Suppressor macrophage treated with lipopolysaccharide for 4 hours (primary cell): ENCODE results near the gene CSF1R.
A peak's percentile ranks its signal among the peaks of the same experiment; 100 is the strongest.

ENCODE experiments used
- DNase-seq: peaks from one replicate; pipeline ENCODE4 v3.0.0-alpha.2; 2020

CSF1R gene

DNA sequence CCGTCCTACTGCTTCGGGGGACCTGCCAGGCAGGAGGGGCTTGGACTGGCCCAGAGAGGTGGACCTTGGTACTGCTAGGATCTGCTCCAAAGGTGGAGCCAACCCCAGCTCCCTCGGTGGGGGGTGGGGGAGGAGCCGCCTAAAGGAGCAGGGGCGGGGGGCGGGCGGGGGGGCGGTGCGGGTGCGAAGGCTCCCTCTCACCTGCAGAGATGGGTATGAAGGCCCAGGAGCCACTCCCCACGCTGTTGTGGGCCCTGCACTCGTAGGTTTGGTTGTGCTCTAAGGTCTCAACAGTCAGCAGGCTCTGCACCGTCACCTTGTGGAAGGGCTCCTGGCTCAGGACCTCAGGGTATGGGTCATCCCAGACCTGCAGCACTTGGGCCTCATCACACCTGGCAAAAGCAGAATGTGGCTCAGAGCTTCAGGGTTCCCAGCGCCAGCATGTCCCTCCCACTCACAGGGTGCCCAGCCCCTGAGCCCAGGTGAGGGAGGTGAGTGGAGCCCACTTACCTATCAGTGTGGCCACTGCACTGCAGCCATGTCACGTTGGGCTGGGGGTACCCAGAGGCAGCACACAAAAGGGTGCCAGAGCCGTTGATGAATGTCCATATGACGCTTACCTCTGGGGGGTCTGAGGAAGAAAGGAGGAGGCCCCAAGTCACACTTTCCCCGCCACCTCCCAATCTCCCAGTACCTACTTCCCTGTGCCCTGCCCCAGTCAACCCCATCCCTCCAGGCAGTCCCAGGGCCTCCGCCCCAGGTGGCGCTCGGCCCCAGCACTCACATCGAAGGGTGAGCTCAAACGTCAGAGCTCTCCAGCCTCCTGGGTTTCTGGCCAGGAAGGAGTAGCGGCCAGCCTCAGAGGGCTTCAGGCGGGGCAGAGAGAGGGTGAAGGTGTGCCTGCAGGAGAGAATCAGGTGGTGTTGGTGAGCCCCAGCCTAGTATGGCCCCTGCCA is 16.4 kb downstream of the CSF1R start:
- DNase-seq = no peak

DNA sequence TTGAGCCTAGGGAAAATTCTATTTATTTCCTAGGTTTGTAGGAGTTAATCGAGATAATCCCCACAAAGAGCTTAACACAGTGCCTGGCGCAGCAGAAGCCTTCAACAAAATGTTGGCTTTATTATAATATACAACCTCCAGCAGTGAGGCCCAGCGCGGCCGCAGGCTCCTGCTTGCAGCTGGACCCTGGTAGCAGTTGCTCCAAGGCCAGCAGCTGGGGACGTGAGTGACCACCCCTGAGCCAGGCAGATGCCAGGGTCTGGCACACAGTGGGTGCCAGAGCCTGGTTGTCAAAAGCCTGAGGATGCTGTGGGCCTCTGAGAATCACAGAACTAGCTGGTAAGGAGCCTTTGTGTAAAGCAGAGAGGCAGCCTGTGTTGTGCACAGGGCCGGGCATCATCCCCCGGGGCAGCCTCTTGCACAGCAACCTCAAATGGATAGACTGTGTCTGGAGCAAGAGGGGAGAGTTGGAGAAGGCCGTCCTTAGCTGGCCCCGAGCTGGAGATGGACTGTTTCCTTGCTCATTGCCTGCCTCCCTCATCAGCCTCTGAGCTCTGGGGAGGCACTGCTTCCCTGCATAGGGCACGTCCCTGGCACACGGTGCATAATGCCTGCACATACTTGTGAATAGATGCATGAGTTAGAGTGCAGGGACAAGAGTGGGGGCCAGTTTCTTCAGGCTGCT is 17.3 kb downstream of the CSF1R start:
- no peak for DNase-seq

GRCh38 chr5:150068472-150068871 is 17.9 kb downstream of the CSF1R start:
- no peak for DNase-seq

DNA sequence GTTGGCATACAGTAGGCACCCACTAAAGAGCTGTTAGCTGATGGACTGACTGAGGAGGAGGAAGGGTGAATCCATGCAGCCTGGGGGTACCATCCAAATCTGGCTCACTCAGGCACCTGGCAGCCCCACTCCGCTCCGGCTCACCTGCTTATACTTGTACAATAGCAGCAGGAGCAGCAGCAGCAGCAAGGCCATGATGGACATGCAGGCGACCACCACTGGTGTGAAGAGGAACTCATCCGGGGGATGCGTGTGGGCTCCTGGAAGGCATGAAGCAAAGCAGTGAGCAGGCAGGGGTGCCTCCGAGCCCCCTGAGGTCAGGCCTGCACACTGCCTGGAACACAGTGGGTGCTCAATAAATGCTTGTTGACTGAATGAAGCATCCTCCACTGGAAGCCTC is 18.3 kb downstream of the CSF1R start:
- no peak for DNase-seq

DNA sequence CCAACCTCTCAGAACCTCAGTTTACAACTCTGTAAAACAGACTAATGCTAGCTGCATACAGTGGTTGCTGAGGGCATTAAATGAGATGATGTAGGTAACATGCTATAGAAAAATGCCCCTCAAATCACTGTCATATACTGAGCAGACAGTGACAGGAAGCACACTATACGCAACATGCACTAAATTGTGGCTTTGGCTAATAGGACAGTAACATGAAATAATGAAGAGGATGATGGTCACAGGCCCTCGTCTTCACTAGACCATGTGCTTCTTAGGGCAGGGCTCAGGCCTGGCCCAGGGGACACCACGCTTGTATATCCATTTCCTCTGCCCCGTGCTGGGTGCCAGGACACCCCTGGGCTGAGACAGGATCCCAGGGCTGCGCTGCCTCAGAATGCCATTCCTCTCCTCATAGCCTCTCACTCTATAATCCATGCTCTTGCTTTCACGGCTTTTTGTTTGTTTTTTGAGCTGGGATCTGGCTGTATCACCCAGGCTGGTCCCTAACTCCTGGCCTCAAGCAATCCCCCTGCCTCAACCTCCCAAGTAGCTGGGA is 18.9 kb downstream of the CSF1R start:
- DNase-seq = no peak

- DNase-seq = peak; percentile 79
Measured at GRCh38 chr5:150066901-150067396, 19.4 kb downstream of the CSF1R start.

DNA sequence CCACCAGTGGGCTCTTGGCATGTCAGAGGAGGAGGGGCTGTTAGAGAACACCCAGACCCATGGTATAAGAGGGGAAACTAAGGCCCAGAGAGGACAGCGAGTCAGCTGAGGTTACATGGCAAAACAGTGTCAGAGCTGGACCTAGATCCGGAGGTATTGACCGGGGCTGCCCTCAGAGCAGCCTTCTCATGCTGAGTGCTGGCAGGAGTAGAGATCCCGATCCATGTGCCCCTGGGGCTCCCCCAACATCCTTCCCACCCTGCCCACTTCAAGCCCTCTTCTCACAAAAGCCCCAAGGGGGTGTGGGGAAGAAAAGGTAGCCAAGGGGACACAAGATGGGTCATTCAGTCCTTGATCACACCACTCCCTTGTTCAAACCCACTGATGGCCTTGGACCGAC is 19.9 kb downstream of the CSF1R start:
- DNase-seq = no peak

GRCh38 chr5:150065886-150066285 is 20.5 kb downstream of the CSF1R start:
- DNase-seq = peak; percentile 90

DNA sequence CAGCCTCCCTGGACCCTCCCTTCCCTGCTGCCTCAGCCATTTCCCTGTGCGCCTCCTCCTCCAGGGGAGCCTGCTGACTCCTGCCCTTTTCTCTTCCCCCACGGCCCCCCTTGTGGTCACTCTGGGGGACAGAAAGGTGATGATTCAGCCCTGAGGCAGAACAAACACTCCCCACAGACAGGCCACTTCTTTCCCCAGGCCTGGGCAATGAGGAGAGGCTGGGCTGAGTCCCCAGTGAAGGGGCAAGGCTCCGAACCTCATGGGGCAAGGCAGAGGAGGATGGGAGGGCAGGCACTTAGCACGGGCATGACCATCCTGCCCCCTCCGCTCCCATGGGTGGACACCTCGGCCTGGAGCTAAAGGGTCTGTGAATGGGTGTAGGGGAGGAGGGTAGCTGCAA is 21.0 kb downstream of the CSF1R start:
- DNase-seq = peak; percentile 56

DNA sequence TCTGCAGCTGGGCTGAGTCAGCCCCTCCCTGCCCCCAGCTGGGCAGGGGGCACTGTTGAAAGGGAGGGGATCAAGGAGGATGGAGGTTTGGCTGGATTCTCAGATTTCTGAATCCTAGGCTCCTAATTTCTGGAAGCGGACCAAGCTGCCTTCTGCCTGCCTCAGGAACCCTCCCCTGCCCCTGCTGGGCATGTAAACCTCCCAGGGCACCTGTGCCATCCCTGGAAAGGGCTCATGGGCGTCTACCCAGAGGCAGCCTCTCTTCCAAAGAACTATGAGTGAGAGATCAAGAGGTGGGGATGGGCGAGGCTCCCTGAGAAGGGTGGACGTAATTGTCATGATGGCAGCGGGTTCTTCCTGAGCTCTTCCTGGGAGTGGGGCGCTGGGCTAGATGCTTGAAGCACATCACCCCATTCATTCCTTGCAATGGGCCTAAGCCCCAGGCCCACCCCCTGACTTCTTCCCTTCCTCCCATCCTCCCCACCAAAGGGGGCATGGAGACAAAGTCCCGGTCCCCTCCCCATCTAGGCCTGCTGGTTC is 21.6 kb downstream of the CSF1R start:
- DNase-seq = no peak

GRCh38 chr5:150063638-150064037 is 22.7 kb downstream of the CSF1R start:
- no peak for DNase-seq

DNA sequence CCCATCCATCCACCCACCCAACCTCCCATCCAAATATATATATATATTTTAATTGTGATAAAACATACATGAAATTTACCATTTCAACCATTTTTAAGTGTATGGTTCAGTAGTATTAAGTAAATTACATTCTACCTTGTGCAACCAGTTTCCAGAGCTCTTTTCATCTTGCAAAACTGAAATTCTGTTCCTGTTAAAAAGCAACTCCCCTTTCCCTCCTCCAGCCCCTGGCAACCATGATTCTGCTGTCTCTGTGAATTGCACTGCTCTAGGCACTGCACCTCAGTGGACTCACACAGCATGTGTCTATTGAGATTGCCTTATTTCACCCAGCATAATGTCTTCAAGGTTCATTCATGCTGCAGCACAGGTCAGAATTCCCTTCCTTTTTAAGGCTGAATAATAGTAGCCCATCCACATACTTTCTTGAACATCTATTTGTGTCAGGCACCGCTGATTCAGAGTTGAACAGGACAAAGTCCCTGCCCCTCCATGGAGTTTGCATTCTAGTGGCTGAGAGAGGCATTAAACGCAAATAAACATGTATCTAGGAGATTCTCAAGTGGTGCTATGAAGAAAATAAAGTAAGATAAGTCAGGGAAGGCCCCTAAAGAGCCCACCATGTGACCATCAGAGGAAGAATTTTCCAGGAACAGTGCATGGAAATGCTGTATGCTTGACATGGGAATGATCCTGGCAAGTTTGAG is 24.0 kb downstream of the CSF1R start:
- no peak for DNase-seq

GRCh38 chr5:150061538-150061995 is 24.8 kb downstream of the CSF1R start:
- no peak for DNase-seq

GRCh38 chr5:150060471-150060870 is 25.9 kb downstream of the CSF1R start:
- no peak for DNase-seq

DNA sequence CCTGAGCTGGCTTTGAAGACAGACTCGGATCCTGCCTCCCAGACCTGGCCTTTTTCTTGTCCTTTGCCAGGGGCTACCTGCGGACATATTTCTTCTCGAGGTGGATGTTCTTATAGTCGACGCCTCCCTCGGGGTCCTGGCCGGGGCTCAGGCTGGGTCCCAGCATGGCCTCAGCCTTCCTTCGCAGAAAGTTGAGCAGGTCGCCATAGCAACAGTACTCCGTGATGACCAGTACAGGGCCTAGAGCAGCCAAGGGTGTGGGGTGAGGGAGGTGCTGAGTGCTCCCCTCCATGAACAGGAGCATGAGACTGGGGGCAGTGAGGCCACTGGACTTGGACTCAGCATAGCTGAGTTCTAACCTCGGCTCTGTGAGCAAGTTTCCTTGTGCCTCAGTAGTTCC is 26.7 kb downstream of the CSF1R start:
- no peak for DNase-seq

GRCh38 chr5:150058480-150059126 is 27.8 kb downstream of the CSF1R start:
- DNase-seq = peak; percentile 95

DNA sequence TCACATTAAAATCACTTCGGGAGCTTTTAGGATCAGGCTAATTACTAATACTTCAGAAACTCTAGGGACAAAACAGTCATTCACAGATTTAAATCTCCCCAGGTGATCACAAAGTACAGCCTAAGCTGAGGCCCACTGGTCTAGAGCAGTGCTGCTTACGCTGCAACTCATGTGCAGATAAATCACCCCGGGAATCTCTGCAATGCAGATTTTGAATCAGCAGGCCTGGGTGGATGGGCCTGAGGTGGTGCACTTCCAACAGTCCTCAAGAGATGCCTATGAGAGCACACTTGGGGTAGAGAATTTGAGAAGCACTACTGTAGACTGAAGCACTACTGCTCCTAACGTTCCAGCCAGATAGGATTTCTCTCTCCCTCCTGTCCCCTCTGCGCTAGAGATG is 28.4 kb downstream of the CSF1R start:
- DNase-seq = no peak

DNA sequence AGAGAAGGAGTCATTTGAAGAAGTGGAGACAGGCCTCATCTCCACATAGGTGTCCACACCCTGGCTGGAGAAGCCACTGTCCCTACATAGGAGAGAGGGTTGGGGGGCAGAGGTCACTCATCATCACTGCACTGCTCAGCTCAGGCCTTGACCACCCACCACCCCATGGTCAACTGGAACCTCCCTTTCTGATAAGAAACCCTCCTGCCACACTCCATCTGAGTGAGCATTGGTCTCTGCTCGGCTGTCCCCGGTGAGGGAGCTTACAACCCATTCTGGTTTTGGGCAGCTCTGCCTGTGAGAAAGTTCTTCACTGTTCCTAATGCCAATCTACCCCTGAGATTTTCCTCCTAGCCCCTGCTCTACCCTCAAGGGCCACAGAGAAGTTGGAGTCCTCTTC is 28.8 kb downstream of the CSF1R start:
- no peak for DNase-seq

DNA sequence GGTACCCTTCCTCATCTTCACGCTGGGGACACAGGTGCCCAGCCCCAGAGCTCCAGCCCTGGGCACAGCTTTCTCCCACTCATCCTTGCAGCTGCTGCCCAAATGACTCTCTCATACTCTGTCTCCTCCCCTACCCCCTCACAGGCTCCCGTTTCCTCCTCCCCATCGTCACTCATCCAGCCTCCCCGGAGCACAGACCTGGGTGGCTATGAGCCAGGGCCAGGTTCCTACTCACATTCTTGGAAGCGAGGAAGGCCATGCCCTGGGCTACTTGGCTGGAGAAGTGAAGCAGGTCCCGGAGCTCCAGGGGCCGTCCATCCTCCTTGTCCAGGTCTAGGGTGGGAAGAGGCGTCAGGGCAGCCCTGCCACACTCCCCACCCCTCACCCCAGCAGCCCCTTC is 29.3 kb downstream of the CSF1R start:
- no peak for DNase-seq

DNA sequence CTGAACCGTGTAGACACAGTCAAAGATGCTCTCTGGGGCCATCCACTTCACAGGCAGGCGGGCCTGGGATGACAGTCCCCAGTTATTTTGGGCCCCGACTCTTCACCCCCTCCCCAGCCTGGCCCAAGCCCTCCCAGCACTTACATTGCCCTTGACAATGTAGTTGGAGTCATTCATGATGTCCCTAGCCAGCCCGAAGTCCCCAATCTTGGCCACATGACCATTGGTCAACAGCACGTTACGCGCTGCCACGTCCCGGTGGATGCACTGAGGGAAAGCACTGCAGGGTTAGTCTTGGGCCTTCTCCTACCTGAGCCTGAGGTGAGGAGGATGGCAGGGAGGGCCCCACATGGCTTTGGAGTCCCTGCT is 30.3 kb downstream of the CSF1R start:
- DNase-seq = no peak

GRCh38 chr5:150055326-150056074 is 30.9 kb downstream of the CSF1R start:
- DNase-seq = no peak
